ENCODE measurements around the gene SHB. TPM values are rescaled to one million over a fixed set of nuclear protein-coding genes. Genes with fewer than 3 reads are reported as not detected.

SHB gene
- total and polyA plus RNA-seq, 2 donors (not counting 3 experiments of a cell fraction or from before 2014, with no cell fraction given) = 13.4 to 24.9 TPM

DNA sequence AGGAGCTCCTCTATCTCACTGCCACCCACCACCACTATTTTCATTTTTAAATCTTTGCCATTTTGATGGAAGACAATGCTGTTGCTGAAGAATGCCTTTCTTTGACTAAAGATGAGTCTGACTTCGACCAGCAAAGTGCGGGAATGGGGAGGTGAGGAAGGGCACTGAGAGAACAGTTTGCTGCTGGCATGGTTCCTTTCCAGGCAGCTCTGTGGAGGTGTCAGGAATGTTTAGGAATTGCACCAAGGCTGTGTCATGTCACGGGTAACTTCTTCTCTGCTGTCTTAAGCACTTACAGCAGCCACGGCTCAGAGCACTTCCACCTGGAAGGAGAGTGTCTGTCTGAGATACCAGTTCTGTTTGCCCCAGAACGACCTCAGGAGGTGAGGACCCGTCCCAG lies 41.4 kb upstream of the SHB start:
- Histone ChIP-seq H3K9ac (replicated peaks; ENCODE audit: extremely low read depth, insufficient read depth, low read length) (no peak overlapping the region), H3K9me1 (replicated peaks; ENCODE audit: control insufficient read depth, extremely low read depth, insufficient read depth, low read length) (no peaks in the 10 kb centered on the region), H3K4me2 (ENCODE audit: insufficient read depth, low read length) (no peak overlapping the region), H2AFZ (ENCODE audit: low read depth, low read length) (no peak overlapping the region), H3K27ac (ENCODE audit: insufficient read depth, low read depth, low read length) (no peak overlapping the region), H4K20me1 (replicated peaks; ENCODE audit: control insufficient read depth, extremely low read depth, insufficient read depth, low read length) (no peaks in the 10 kb centered on the region), H3K79me2 (ENCODE audit: control insufficient read depth, insufficient read depth, low read length) (no peaks in the 10 kb centered on the region), H3K9me3 (replicated peaks; ENCODE audit: control insufficient read depth, insufficient read depth, low read length) (no peaks in the 10 kb centered on the region), H3K36me3 (ENCODE audit: control insufficient read depth in 2 of 2, extremely low read depth in 1 of 2, insufficient read depth in 2 of 2, low read length in 2 of 2) (no peaks in the 10 kb centered on the region), H3K4me3 (replicated peaks in 1 of 3; ENCODE audit: insufficient read depth in 1 of 3, low read depth in 1 of 3, low read length in 3 of 3) (no peak overlapping the region), H3K27me3 (ENCODE audit: control insufficient read depth in 2 of 2, insufficient read depth in 2 of 2, low read length in 2 of 2) (peaks cover 4 to 7% of the 10 kb centered on the region in 2 experiments), H3K4me1 (ENCODE audit: control insufficient read depth, extremely low read depth, insufficient read depth, low read length) (no peaks in the 10 kb centered on the region)
- no TSS peak for BruUV-seq (replicated peaks)
- TF ChIP-seq GATA2 (IDR thresholded peaks at IDR 0.05; ENCODE audit: insufficient read depth, insufficient read length, low read depth, low read length) (no peak), JUN (IDR thresholded peaks at IDR 0.05; ENCODE audit: borderline replicate concordance, insufficient read depth, insufficient read length, low read depth) (no peak), EZH2 (IDR thresholded peaks at IDR 0.05; ENCODE audit: borderline replicate concordance, low read depth, low read length, severe bottlenecking) (no peak)
- TF ChIP-seq, protein P1, sequence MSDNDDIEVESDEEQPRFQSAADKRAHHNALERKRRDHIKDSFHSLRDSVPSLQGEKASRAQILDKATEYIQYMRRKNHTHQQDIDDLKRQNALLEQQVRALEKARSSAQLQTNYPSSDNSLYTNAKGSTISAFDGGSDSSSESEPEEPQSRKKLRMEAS (IDR thresholded peaks at IDR 0.05; ENCODE audit: insufficient read depth, insufficient read length) = no peak
- POLR2A ChIA-PET = no interaction called here
- dilution Hi-C loops (cut with MboI; ENCODE audit: extremely low pct_ligation_motif_present, low sequenced_read_pairs) (no loop called here), intact Hi-C loops (cut with micrococcal nuclease) (no loop called here)
- DNase-seq (ENCODE audit: low read depth, low spot score) (no peak), FAIRE-seq (no peak)
- CTCF ChIA-PET = no interaction called here

GRCh38 chr9:38109601-38110000 lies 40.6 kb upstream of the SHB start:
- no TSS peak for BruUV-seq (replicated peaks)
- intact Hi-C loops (cut with micrococcal nuclease) = no loop called here
- DNase-seq (ENCODE audit: low read depth, low spot score) (no peak), FAIRE-seq (no peak)
- no peak overlapping the region for H3K4me3 ChIP-seq (replicated peaks in 1 of 3; ENCODE audit: insufficient read depth in 1 of 3, low read depth in 1 of 3, low read length in 3 of 3)
- ChIA-PET CTCF (interaction anchor here (0.9 to 1.3 kb wide), 3 partner anchors 9 to 18 kb away, joined by 3 to 4 read pairs (median 3); no protein-coding TSS in a partner anchor), POLR2A (no interaction called here)
- H3K9ac ChIP-seq (replicated peaks; ENCODE audit: extremely low read depth, insufficient read depth, low read length) = no peak overlapping the region
- H3K27ac ChIP-seq (ENCODE audit: insufficient read depth, low read depth, low read length) = no peak overlapping the region
- H4K20me1 ChIP-seq (replicated peaks; ENCODE audit: control insufficient read depth, extremely low read depth, insufficient read depth, low read length) = no peaks in the 10 kb centered on the region
- H3K27me3 ChIP-seq (ENCODE audit: control insufficient read depth in 2 of 2, insufficient read depth in 2 of 2, low read length in 2 of 2) = peaks cover 4 to 7% of the 10 kb centered on the region in 2 experiments
- TF ChIP-seq POLR2A (IDR thresholded peaks at IDR 0.05; ENCODE audit: low read depth, low read length) (no peak), MYC (IDR thresholded peaks at IDR 0.05; ENCODE audit: low read depth, low read length) (no peak), JUN (IDR thresholded peaks at IDR 0.05; ENCODE audit: borderline replicate concordance, insufficient read depth, insufficient read length, low read depth) (no peak), FOS (IDR thresholded peaks at IDR 0.05; ENCODE audit: borderline replicate concordance, insufficient read depth, low read length) (no peak), GATA2 (IDR thresholded peaks at IDR 0.05; ENCODE audit: insufficient read depth, insufficient read length, low read depth, low read length) (no peak), EZH2 (IDR thresholded peaks at IDR 0.05; ENCODE audit: borderline replicate concordance, low read depth, low read length, severe bottlenecking) (no peak)
- TF ChIP-seq, protein P1 (IDR thresholded peaks at IDR 0.05; ENCODE audit: insufficient read depth, insufficient read length) = no peak
- TF ChIP-seq, protein P2, sequence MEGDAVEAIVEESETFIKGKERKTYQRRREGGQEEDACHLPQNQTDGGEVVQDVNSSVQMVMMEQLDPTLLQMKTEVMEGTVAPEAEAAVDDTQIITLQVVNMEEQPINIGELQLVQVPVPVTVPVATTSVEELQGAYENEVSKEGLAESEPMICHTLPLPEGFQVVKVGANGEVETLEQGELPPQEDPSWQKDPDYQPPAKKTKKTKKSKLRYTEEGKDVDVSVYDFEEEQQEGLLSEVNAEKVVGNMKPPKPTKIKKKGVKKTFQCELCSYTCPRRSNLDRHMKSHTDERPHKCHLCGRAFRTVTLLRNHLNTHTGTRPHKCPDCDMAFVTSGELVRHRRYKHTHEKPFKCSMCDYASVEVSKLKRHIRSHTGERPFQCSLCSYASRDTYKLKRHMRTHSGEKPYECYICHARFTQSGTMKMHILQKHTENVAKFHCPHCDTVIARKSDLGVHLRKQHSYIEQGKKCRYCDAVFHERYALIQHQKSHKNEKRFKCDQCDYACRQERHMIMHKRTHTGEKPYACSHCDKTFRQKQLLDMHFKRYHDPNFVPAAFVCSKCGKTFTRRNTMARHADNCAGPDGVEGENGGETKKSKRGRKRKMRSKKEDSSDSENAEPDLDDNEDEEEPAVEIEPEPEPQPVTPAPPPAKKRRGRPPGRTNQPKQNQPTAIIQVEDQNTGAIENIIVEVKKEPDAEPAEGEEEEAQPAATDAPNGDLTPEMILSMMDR (IDR thresholded peaks at IDR 0.05; ENCODE audit: extremely low read depth in 1 of 2, insufficient read depth in 1 of 2, low read depth in 1 of 2, low read length in 2 of 2) = no peak
- no peaks in the 10 kb centered on the region for H3K9me1 ChIP-seq (replicated peaks; ENCODE audit: control insufficient read depth, extremely low read depth, insufficient read depth, low read length)
- dilution Hi-C loops (cut with MboI; ENCODE audit: extremely low pct_ligation_motif_present, low sequenced_read_pairs) = no loop called here
- H3K4me1 ChIP-seq (ENCODE audit: control insufficient read depth, extremely low read depth, insufficient read depth, low read length) = no peaks in the 10 kb centered on the region
- H3K9me3 ChIP-seq (replicated peaks; ENCODE audit: control insufficient read depth, insufficient read depth, low read length) = no peaks in the 10 kb centered on the region
- H3K79me2 ChIP-seq (ENCODE audit: control insufficient read depth, insufficient read depth, low read length) = no peaks in the 10 kb centered on the region
- H3K36me3 ChIP-seq (ENCODE audit: control insufficient read depth in 2 of 2, extremely low read depth in 1 of 2, insufficient read depth in 2 of 2, low read length in 2 of 2) = no peaks in the 10 kb centered on the region
- H2AFZ ChIP-seq (ENCODE audit: low read depth, low read length) = no peak overlapping the region
- H3K4me2 ChIP-seq (ENCODE audit: insufficient read depth, low read length) = no peak overlapping the region

All from endothelial cell of umbilical vein (primary cell).